VCaP (cell line): ENCODE data around the gene GPR108.

ENCODE experiments used
- H3K27ac ChIP-seq: fragments of 450-650 bp; 2 replicates; pipeline ENCODE4 v1.5.1; 2017
- TF ChIP-seq, protein P1 (sequence below): fragments of 450-650 bp; conservative IDR thresholded peaks from 2 replicates; pipeline ENCODE4 v1.5.1; 2017; ENCODE audit warnings: mild to moderate bottlenecking, moderate library complexity

GPR108 gene

DNA sequence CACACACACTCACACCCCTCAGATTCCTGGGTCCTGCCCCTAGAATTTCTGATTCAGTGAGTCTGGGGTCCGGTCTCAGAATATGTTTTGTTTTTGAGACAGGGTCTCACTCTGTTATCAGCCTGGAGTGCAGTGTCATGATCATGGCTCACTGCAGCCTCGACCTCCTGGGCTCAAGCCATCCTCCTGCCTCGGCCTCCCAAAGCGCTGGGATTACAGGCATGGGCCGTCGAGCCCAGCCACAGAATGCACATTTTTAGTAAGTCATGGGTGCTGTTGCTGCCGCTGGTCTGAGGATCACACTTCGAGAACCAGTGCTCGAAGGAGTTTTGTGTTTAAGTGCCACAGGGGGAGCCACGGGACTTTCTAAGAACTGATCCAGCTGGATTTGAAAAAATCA, 45.4 kb downstream of the GPR108 start:
- no peak overlapping the region for H3K27ac ChIP-seq
- TF ChIP-seq, protein P1, sequence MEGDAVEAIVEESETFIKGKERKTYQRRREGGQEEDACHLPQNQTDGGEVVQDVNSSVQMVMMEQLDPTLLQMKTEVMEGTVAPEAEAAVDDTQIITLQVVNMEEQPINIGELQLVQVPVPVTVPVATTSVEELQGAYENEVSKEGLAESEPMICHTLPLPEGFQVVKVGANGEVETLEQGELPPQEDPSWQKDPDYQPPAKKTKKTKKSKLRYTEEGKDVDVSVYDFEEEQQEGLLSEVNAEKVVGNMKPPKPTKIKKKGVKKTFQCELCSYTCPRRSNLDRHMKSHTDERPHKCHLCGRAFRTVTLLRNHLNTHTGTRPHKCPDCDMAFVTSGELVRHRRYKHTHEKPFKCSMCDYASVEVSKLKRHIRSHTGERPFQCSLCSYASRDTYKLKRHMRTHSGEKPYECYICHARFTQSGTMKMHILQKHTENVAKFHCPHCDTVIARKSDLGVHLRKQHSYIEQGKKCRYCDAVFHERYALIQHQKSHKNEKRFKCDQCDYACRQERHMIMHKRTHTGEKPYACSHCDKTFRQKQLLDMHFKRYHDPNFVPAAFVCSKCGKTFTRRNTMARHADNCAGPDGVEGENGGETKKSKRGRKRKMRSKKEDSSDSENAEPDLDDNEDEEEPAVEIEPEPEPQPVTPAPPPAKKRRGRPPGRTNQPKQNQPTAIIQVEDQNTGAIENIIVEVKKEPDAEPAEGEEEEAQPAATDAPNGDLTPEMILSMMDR, result no peak

DNA sequence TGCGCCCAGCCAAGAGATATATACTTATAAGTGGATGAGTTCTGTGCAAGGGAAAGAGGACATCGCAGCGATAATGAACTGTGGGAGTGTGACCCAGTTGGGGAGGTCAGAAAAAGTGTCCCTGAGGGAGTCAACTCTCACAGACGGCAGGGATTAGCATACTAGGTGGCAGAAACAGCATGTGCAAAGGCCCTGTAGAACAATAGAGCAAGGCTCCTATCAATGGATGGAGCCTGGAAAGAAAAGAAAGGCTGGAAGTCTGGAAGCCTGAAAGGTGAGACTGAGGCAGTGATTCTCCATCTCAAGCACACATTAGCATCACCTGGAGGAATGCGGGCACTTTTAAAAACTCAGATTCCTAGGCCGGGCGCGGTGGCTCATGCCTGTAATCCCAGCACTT, 46.0 kb downstream of the GPR108 start:
- TF ChIP-seq, protein P1, result no peak
- no peak overlapping the region for H3K27ac ChIP-seq

DNA sequence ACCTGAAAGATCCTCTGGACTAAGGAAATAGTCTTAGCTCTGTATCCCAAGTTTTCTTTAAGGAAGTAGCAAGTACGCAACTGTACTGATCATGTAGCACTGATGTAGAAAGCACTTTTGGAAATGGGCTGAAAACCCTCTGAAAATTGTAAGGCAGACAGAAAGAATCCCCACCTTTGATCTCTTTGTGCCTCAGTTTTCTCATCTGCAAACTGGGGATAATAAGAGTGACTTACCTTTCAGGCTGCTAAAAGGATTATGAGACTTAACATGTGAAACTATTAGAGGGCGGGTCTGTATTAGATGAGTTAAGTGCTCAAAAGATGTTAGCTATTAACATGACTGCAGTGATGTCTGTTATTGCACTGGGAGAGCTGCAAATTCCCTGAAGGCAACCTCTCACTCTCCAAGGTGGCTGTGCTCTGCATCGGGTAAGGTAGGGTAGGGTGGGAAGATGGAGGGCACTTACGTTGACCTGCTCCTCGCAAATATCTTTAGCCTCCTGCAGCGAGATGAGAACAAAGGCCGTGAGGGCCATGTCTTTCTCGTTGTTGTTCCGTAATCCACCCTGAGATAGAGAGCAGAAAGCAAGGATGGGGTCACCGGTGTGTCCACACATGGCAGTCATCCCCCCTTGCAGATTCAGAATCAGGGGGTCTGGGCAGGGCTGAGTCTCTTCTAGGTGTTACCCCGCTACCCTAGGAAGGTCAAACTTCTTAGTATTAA, 47.1 kb downstream of the GPR108 start:
- TF ChIP-seq, protein P1, result no peak
- H3K27ac ChIP-seq, result no peak overlapping the region

DNA sequence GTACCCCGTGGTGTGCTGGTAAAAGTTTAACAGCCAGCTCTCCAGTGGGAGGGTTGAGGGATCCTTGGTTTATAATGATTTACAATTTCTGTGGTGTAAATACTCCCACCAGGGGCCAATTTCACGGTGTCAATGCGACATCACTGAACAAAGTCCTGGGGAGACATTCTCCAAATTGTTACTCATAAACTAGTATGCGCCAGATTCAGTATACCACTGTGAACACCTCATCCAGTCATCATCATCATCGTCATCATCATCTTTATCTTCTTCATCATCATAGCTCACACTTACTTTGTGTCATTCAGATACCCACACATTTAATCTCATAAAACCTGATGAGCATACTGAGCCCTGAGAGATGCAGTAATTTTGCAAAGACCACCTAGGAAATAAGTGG, 50.3 kb downstream of the GPR108 start:
- H3K27ac ChIP-seq, result no peak overlapping the region
- TF ChIP-seq, protein P1, result no peak

DNA sequence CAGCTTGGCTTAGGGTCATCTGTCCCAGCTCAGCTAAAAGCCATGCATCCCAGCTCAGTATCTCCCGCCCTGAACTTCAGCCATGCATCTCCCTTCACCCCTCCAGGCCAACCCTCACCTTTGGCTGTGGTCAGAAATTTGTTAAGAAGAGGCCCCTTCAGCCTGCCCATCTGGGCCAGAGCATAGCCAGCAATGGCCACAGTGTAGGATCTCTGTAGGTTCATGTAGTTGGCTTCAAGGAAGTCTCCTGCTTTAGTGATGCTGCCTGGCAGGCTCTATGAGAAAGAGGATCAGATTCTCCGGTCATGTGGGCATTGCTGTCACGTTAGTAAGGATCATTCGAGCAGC, 50.8 kb downstream of the GPR108 start:
- TF ChIP-seq, protein P1, result no peak

DNA sequence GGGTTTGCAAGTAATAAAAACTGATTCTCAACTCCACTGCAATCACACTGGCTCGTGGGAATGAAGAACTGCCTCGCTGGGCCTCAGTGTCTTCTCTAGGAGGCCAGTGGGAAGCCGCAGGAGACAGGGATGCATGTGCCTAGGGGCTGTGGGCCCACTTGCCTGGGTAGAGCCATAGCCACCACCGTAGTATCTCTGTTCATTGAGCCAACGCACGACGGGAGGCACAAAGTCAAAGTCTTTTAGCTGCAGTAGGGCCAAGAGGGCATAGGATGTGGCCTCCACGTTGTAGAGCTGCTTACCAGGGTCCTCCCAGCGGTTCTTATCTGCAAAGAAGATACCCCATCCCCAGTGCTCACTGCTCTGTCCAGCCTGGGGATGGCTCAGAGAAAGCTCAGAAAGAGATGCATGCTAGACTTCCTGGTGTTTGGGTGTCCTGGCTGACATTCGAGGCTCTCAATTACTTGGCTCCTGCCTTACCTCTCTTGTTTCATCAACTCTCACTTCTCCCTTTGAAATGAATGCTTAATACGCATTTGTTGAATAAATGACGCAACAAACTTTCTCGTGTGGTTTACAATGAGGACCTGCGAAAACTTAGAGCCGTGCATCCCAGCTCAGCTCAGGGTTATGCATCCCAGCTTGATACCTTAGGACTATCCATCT, 51.3 kb downstream of the GPR108 start:
- TF ChIP-seq, protein P1, result no peak
- no peak overlapping the region for H3K27ac ChIP-seq

More for the DNA sequence above, 50.8 kb downstream of the GPR108 start:
- no peak overlapping the region for H3K27ac ChIP-seq

DNA sequence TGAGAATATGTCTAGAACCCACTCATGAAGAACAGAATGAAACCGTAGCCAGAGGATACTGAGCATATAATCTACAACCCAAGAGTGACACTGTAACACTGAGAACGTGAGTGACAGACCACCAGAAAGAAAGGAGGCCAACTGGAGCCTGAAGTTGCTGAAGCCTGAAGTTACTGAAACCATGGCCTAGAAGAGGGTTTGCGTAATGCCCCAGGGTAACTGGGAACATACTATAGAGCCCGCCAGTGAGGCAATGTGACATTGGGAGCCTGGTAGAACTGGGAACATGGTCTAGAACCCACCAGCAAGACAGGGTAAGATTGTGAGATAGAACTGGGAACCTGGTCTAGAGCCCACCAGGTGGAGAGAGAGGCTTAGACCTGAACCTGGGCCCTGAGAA, 51.9 kb downstream of the GPR108 start:
- TF ChIP-seq, protein P1, result no peak
- H3K27ac ChIP-seq, result no peak overlapping the region
